OCI-LY1 (cell line): ENCODE measurements around the gene SDE2.
"Not testable (repeated sequence)": the region's sequence is repeated elsewhere in the genome, so short reads cannot be mapped to it uniquely, and the experiment has no call there.

Source experiments
- H2AFZ ChIP-seq: fragments of 200-600 bp; sonication (generic), shearing (Covaris generic); 2 replicates; pipeline ENCODE4 v1.6.0; 2014; ENCODE audit warnings: antibody characterized with exemption, mild to moderate bottlenecking, low read length
- H3F3A ChIP-seq: fragments of 200-600 bp; sonication (generic), shearing (Covaris generic); 2 replicates; pipeline ENCODE4 v1.6.0; 2014; ENCODE audit warnings: mild to moderate bottlenecking, antibody characterized with exemption, low read length, moderate library complexity; ENCODE audit not compliant: insufficient read depth
- H3K27ac ChIP-seq: fragments of 200-600 bp; sonication (generic); 2 replicates; pipeline ENCODE4 v1.5.1; 2014; ENCODE audit warnings: low read length, mixed run types, mild to moderate bottlenecking, low read depth; ENCODE audit not compliant: poor library complexity, severe bottlenecking
- H3K27me3 ChIP-seq: fragments of 200-600 bp; sonication (generic); 2 replicates; pipeline ENCODE4 v1.6.0; 2014; ENCODE audit warnings: antibody characterized with exemption, mild to moderate bottlenecking, low read length, moderate library complexity; ENCODE audit not compliant: insufficient read depth
- H3K36me3 ChIP-seq: fragments of 200-600 bp; sonication (generic); 2 replicates; pipeline ENCODE4 v1.6.1; 2014; ENCODE audit warnings: mild to moderate bottlenecking, antibody characterized with exemption, low read length, moderate library complexity, mixed read lengths; ENCODE audit not compliant: insufficient read depth
- H3K4me1 ChIP-seq: fragments of 200-600 bp; sonication (generic); 2 replicates; pipeline ENCODE4 v1.5.1; 2014; ENCODE audit warnings: mild to moderate bottlenecking, low read length, moderate library complexity; ENCODE audit not compliant: insufficient read depth, severe bottlenecking
- H3K4me2 ChIP-seq: fragments of 200-600 bp; sonication (generic), shearing (Covaris generic); 2 replicates; pipeline ENCODE4 v1.6.1; 2014; ENCODE audit warnings: low read length
- H3K4me3 ChIP-seq: fragments of 200-600 bp; sonication (generic); 2 replicates; pipeline ENCODE4 v1.5.1; 2014; ENCODE audit warnings: low read length, low read depth, mild to moderate bottlenecking, mixed read lengths; ENCODE audit not compliant: poor library complexity, severe bottlenecking
- H3K79me2 ChIP-seq: fragments of 200-600 bp; shearing (Covaris generic); 2 replicates; pipeline ENCODE4 v1.6.1; 2016; ENCODE audit warnings: mixed run types, low read length, mixed read lengths; ENCODE audit not compliant: insufficient read depth
- H3K9ac ChIP-seq: fragments of 200-600 bp; sonication (generic), shearing (Covaris generic); 2 replicates; pipeline ENCODE4 v1.6.1; 2014; ENCODE audit warnings: mild to moderate bottlenecking, low read length, mixed read lengths
- H3K9me2 ChIP-seq: fragments of 200-600 bp; sonication (generic), shearing (Covaris generic); 2 replicates; pipeline ENCODE4 v1.6.1; 2014; ENCODE audit warnings: low read depth, mild to moderate bottlenecking, low read length, mixed read lengths
- H3K9me3 ChIP-seq: fragments of 200-600 bp; shearing (Covaris generic); 2 replicates; pipeline ENCODE4 v1.6.1; 2014; ENCODE audit warnings: low read length, mixed read lengths
- H4K20me1 ChIP-seq: fragments of 200-600 bp; sonication (generic), shearing (Covaris generic); 2 replicates; pipeline ENCODE4 v1.6.0; 2016; ENCODE audit warnings: mild to moderate bottlenecking, low read length; ENCODE audit not compliant: insufficient read depth
- CTCF ChIP-seq: fragments of 200-600 bp; sonication (generic), shearing (Covaris generic); IDR thresholded peaks from 2 replicates; pipeline ENCODE4 v1.5.1; 2017; ENCODE audit warnings: mild to moderate bottlenecking, antibody characterized with exemption, low read length, moderate library complexity, mixed read lengths
- EZH2 ChIP-seq: fragments of 200-600 bp; sonication (generic), shearing (Covaris generic); IDR thresholded peaks from 2 replicates; pipeline ENCODE4 v1.8.0; 2017; ENCODE audit warnings: borderline replicate concordance, mixed run types, mild to moderate bottlenecking, antibody characterized with exemption, low read length, moderate library complexity, mixed read lengths

The SDE2 gene

GRCh38 chr1:225939097-225939938, 59.8 kb downstream of the SDE2 start:
- H4K20me1 ChIP-seq, H3K27ac ChIP-seq, H3K4me2 ChIP-seq, H3K9ac ChIP-seq, H3F3A ChIP-seq, H3K79me2 ChIP-seq, H2AFZ ChIP-seq, H3K27me3 ChIP-seq, H3K4me3 ChIP-seq, H3K36me3 ChIP-seq, H3K9me2 ChIP-seq, H3K9me3 ChIP-seq: not testable (repeated sequence)
- H3K4me1 ChIP-seq = peaks cover 40% of the 10 kb centered on the region

- no peak for TF ChIP-seq CTCF
- TF ChIP-seq EZH2 = no peak
- no peaks in the 10 kb centered on the region for H3K9me3 ChIP-seq
- no peak overlapping the region for H3K27ac ChIP-seq
- H3K79me2 ChIP-seq = no peaks in the 10 kb centered on the region
- peaks cover 29% of the 10 kb centered on the region for H3K4me1 ChIP-seq
- no peak overlapping the region for H3K4me3 ChIP-seq
- no peaks in the 10 kb centered on the region for H3K27me3 ChIP-seq
- H3K9me2 ChIP-seq = no peaks in the 10 kb centered on the region
- H4K20me1 ChIP-seq = no peaks in the 10 kb centered on the region
- H2AFZ ChIP-seq = no peak overlapping the region
- H3K36me3 ChIP-seq = no peaks in the 10 kb centered on the region
- H3F3A ChIP-seq = no peaks in the 10 kb centered on the region
- no peak overlapping the region for H3K4me2 ChIP-seq
- H3K9ac ChIP-seq = no peak overlapping the region
Observed at GRCh38 chr1:225937048-225937968, 61.8 kb downstream of the SDE2 start.

GRCh38 chr1:225936523-225936922, 62.6 kb downstream of the SDE2 start:
- no peaks in the 10 kb centered on the region for H3K27me3 ChIP-seq
- no peak overlapping the region for H3K9ac ChIP-seq
- H3K9me2 ChIP-seq = no peaks in the 10 kb centered on the region
- H3K9me3 ChIP-seq = no peaks in the 10 kb centered on the region
- H3K36me3 ChIP-seq = no peaks in the 10 kb centered on the region
- no peaks in the 10 kb centered on the region for H4K20me1 ChIP-seq
- no peak overlapping the region for H3K27ac ChIP-seq
- no peaks in the 10 kb centered on the region for H3K79me2 ChIP-seq
- no peak overlapping the region for H3K4me2 ChIP-seq
- peaks cover 22% of the 10 kb centered on the region for H3K4me1 ChIP-seq
- TF ChIP-seq CTCF (no peak), EZH2 (no peak)
- H3F3A ChIP-seq = no peaks in the 10 kb centered on the region
- H3K4me3 ChIP-seq = no peak overlapping the region
- H2AFZ ChIP-seq = no peak overlapping the region

GRCh38 chr1:225936086-225936485, 63.1 kb downstream of the SDE2 start:
- H3F3A ChIP-seq, H3K9me2 ChIP-seq, H3K27ac ChIP-seq, H2AFZ ChIP-seq, H3K27me3 ChIP-seq, H4K20me1 ChIP-seq, H3K4me3 ChIP-seq, H3K79me2 ChIP-seq, H3K9me3 ChIP-seq, H3K4me2 ChIP-seq, H3K36me3 ChIP-seq, H3K9ac ChIP-seq: not testable (repeated sequence)
- peaks cover 17% of the 10 kb centered on the region for H3K4me1 ChIP-seq
